ENCODE results near the gene WRNIP1.

The WRNIP1 gene

DNA sequence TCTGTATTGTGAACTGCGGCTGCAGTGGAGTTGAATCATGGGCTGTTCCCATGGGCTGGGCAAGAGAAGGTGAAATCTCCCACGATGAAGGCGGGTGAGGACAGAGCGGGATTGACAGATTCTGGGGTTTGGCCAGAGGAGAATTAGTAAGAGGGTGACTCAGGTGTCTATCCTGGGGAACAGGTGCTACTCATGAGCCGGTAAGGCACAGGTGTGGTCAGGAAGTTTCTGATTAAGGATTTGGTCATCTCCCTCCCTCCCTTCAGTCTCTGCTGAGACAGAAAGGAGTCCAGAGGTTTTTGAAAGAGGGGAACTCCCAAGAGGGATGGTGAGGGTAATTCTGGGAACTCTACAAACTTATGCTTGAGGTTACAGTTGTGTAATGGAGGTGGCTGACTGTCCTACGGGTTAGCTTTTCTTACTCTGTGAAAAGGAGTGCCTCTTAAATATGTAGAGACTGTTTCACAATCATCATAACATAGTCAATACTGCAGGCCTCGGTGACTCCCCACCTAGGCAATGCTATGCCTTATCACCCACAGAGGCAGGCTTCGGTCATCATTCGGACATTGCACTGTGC, 45.0 kb downstream of the WRNIP1 start:
- no peak for DNase-seq

DNA sequence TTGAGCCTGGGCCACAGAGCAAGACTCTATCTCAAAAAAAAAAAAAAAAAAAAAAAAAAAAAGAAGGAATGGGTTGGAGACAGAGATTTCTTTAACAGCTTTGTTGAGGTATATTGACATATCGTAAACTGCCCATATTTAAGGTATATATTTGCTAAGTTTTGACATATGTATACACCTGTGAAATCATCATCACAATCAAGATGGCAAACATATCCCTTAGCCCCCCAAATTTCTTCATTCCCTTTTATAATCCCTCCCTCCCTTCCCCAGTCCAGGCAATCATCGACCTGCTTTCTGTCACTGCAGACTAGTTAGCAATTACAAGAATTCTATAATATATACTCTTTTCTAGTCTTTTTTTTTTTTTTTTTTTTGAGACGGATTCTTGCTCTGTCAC, 47.5 kb downstream of the WRNIP1 start:
- DNase-seq, result no peak

DNA sequence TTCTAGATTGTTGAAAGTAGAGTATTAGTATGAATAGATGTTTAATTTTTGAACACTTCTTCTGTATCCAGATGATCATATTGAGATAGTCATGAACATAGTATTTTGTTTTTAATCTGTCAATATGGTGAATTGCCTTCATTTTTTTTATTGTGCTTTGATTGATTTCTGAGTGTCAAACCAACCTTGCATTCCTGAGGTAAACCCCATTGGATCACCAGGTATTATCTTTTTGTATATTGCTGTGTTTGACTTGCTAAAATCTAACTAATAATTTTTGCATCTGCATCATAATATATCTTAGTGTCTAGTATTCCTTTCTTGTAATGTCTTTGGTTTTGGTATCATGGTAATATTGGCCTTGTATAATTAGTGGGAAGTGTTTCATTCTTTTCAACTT, 51.0 kb downstream of the WRNIP1 start:
- no peak for DNase-seq

DNA sequence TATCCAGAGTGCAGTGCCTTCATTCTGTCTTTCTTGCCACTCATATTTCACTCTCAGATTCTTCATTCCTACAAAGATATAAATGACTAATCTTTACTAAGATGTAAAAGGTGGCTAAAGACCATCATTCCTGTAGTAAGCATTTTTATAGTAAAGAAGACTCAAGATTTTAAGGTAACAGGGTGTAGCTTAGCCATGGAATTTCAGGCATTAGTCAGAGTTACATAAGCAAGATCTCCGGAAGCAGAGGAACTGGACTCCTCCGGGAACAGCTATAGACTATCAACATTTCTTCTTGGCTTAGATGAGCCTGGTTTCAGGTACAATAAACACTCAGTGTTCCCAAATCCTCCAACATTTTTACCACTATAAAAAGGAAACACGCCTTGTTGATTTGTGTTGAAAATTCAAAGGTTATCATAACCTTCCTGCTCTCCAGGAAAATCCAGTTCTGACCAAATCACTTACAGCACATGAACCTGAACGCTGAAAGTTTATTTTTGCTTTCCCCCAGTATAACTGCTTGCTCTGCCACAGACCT, 52.8 kb downstream of the WRNIP1 start:
- no peak for DNase-seq

DNA sequence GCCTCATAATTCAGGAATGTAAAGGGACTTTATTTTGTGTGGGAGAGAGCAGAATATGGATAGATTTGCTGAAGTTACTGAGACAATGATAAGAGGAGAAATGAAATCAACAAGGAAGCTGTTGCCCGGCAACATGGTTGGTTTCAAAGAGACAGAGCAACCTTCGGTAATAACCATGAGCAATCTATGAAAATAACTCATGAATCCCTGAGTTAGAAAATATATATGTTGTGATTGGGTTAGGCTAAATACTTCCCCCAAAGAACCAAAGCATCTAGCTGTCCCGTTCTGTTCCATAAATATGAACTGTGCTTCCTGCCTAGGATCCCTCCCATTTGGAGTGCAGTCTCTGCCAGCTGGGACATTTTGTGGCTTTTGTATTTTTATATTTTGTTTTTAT, 53.4 kb downstream of the WRNIP1 start:
- no peak for DNase-seq

DNA sequence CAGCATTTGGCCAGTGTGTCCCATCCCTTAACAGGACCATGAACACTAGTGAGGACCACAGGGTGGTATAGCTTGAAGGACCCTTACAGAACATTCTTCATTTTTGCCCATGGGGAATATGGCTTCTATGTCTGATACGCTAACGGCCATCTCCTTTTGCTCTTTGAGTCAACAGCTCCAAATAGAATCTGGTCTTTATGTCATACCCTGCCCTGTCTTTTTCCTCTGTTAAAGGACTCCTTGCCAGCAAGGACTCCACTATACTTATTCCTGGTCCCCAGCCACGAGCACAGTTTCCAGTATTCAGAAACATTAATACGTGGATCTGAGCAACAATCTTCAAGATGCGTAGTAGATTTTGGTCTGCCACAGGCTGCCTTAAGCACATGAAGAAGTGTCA, 53.9 kb downstream of the WRNIP1 start:
- DNase-seq, result no peak

DNA sequence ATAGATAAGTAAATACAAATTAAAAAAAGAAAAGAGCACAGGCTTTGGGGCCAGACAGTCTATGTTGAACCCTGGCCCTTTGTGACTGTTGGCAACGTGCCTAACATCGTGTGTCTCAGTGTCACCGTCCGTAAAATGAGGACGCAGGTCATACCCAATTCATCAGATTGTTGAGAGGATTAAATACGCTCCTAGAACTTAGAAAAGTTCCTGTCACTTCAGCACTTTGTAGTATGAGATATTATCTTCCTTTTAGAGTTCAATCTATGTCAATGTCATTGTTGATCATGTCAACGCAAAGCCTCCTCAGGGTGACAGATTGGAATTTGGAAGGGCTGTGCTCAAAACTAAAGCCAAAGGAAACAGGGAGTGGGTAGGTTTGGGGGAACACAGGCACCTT, 54.8 kb downstream of the WRNIP1 start:
- no peak for DNase-seq

DNA sequence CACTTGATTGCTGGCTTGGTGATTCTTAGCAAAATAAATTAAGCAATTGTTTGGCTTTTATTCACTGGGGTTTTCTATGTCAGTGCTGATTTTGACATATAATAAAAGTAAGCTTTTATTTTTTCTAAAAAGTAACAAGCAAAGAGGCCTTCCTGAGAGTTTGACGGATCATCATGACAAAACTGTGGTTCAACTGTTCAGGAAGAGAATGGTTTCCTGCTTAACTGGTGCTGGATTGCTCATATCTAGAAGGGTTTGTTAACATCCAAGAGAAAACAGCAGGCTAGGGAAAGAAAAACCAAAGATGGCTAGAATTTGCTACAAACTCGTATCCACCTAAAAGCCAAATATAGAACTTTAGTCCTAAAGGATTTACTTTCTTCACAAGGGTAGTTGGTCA, 55.2 kb downstream of the WRNIP1 start:
- no peak for DNase-seq

DNA sequence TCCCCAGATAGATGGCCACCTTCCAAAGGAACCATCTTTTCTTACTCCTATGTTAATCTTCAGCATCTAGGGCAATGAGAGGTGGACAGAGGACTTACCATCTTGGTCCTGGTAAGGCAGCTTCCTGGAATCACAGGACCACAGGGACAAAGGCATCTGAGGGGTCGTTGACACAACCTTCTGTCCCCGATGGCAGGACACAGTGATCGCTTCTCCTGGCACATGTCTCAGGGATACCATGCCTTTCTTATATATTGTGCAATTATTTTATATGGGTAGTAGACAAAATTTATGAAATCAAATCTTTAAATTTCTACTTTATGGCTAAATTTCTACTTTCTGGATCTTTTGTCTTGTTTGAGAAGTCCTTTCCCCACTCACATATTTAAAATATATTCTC, 56.4 kb downstream of the WRNIP1 start:
- DNase-seq, result no peak

DNA sequence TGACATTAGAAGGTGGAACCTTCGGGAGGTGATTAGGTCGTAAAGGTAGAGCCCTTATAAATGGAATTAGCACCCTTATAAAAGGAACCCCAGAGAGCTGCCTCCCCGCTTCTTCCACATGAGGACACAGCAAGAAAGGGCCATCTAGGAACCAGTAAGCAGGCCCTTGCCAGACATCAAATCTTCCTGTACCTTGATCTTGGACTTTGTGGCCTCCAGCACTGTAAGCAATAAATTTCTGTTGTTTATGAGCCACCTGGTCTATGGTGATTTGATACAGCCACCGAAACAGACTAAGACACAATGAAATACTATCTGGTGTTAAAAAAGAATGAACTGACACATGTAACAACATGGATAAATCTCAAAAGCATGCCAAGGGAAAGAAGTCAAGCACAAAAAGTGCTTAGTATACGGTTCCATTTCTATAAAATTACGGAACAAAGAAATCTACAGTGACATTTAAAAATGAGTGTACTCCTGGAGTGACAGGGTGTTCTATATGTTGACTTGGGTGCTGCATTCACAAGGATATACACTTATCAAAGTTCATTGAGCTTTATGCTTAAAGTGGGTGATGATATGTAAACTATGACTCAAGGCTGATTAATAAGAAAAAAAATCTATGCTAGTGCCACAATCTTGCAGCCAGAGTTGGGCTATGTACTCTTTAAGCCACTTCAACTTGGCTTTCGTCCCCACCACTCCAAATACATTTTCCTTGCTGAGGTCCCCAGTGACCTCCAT, 58.1 kb downstream of the WRNIP1 start:
- DNase-seq, result no peak

DNA sequence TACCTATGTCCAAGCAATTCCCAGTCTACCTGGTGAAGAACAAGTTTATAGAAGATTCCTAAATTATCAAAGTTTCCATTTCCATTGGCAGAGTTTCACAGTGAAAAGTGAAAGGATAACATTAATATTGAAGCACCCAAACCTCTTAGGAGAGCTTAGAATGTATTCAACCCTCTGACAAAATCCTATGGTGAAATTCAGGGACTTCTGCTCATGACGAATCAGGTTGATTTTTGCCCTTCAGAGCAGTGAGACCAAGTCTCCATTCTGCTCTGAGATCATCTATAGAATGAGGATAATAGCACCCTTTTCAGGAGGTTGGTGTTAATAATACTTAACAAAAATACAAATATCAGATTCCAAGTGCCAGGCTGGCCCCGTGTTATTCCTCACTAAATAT, 60.9 kb downstream of the WRNIP1 start:
- DNase-seq, result no peak

DNA sequence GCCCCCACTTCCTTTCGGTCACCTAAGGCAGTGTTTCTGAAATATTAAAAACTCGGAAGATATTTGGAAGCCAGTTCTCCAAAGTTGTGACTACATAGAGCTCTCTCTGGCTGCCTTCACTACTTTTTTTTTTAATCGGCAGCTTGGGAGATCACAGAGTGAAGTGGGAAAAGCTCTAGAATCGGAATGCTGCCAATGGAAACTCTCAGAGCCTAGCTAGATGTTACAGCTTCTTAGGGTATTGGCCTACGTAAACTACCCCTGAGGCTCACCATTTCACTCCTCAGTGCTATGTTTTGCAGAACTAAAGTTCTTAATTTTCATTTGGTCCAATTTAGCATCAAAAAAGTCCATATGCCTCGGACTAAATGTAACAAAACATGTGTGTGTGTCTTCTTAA, 61.9 kb downstream of the WRNIP1 start:
- no peak for DNase-seq

DNA sequence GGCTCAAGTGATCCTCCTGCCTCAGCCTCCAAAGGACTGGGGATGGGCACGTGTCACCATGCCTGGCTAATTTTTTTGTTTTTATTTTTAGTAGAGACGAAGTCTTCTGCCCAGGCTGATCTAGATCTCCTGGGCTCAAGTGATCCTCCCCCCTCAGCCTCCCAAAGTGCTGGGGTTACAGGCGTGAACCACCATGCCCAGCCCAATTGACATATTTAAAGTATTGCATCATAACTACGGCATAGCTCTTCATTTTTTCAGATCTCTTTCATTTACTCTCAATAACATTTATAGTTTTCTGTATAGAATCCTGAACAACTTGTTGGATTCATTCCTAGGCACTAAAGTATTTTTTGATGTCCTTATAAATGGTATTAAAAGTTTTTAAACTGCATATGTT, 63.4 kb downstream of the WRNIP1 start:
- no peak for DNase-seq

DNA sequence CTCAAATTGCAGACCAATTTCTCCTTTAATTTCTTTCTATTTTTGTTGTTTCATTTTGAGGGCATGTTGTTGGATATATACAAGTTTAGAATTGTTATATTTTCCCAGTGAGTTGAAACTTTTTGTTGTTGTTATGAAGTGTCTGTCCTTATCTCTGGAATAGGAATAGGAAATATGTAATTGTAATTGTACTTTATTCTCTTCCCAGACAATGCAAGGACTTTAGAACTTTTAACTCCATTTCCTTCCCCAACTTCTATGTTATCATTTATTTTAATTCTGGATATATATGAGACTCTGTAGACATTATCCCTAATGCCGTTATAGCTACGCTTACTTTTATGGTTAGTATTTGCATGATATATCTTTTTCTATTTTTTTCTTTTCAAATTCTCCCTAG, 64.1 kb downstream of the WRNIP1 start:
- DNase-seq, result no peak

DNA sequence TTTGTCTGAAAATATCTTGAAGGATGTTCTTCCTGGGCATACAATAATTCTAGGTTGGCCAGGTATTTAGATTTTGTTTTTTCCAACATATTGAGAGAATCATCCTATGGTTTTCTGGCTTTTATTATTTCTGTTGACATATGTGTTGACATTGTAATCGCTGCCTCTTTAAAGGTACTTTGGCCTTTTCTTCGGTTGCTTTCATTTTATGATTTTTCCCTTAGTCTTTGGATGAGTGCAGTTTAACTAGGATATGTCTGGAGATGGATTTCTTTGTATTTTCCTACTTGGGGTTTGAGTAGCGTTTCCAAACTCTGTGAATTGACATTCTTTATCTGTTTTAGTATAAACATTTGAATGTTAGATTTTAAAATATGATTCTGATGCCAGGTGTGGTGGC, 65.0 kb downstream of the WRNIP1 start:
- DNase-seq, result no peak

DNA sequence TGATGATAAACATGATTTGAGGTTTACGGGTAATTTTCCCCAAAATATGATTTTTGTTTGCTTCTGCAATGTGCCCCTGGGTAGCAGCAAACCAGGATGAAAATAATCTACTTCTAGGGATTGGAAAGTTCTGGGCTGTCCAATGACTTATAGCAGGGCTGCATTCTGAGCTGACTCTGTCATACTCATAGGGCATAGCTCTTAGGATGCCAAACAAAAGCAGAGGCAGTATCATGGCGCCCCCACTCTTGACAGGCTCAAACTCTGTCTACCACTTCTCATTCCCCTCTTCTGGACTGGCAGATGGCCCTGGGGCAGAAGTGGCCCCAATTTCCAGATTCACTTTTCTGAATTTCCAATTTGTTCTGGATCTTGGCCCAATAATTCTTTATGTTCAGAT, 66.2 kb downstream of the WRNIP1 start:
- no peak for DNase-seq

DNA sequence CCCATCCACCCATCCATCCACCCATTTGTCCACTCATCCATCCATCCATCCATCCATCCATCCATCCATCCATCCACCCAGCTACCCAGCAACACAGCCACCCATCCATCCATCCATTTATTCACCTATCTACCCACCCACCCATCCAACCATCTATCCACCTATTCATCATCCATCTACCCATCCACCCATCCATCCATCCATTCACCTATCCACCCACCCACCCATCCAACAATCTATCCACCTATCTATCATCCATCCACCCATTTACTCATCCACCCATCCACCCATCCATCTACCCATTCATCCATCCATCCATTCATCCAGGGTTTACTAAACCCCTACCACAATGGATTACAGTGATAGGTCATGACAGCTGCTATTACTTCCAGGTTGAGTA, 69.1 kb downstream of the WRNIP1 start:
- no peak for DNase-seq
